Activated naive CD4-positive, alpha-beta T cell treated with anti-CD3 and anti-CD28 coated beads, Interleukin-2, amount 10 ng/mL, durations not matched to agents 7 days and 5 days (primary cell): ENCODE data around the gene LRP6.
"Not testable (repeated sequence)": the region's sequence is repeated elsewhere in the genome, so short reads cannot be mapped to it uniquely, and the experiment has no call there.

Experiments used
- CTCF ChIA-PET: fragments of 350-600 bp; sonication (Branson Sonifier 250); formaldehyde crosslinking; loops from one replicate; lab custom pipeline; 2021; ENCODE audit warnings: antibody characterized with exemption; lab: Charles Lee
- DNase-seq: peaks from one replicate; pipeline ENCODE4 v3.0.0-alpha.2; 2020
- H3K27ac Mint-ChIP-seq: one replicate; pipeline ENCODE4 v1.8.0; 2021; ENCODE audit warnings: mild to moderate bottlenecking, moderate library complexity, mixed read lengths
- H3K27me3 Mint-ChIP-seq: one replicate; pipeline ENCODE4 v1.8.0; 2021; ENCODE audit warnings: mild to moderate bottlenecking, mixed read lengths
- H3K36me3 Mint-ChIP-seq: one replicate; pipeline ENCODE4 v1.8.0; 2021; ENCODE audit warnings: mixed read lengths
- H3K4me1 Mint-ChIP-seq: one replicate; pipeline ENCODE4 v1.8.0; 2021; ENCODE audit warnings: mixed read lengths
- H3K4me3 Mint-ChIP-seq: one replicate; pipeline ENCODE4 v1.8.0; 2021; ENCODE audit warnings: mild to moderate bottlenecking, moderate library complexity, mixed read lengths
- H3K9me3 Mint-ChIP-seq: one replicate; pipeline ENCODE4 v1.8.0; 2021; ENCODE audit warnings: mixed read lengths

Gene LRP6

GRCh38 chr12:12266873-12267741 lies at the start of gene LRP6:
TSS of gene LRP6 (minus strand) at chr12:12267044. CDS start at chr12:12266735, 309 bp downstream.
- Mint-ChIP-seq H3K4me1 (peaks cover 19% of the 10 kb centered on the region), H3K4me3 (peak within 1 kb of the TSS; percentile 80), H3K36me3 (no peaks in the 10 kb centered on the region), H3K9me3 (no peaks in the 10 kb centered on the region), H3K27ac (peak within 1 kb of the TSS; percentile 55), H3K27me3 (peaks cover 67% of the 10 kb centered on the region)
- peak; percentile 78 for DNase-seq
- CTCF ChIA-PET = no interaction called here

DNA sequence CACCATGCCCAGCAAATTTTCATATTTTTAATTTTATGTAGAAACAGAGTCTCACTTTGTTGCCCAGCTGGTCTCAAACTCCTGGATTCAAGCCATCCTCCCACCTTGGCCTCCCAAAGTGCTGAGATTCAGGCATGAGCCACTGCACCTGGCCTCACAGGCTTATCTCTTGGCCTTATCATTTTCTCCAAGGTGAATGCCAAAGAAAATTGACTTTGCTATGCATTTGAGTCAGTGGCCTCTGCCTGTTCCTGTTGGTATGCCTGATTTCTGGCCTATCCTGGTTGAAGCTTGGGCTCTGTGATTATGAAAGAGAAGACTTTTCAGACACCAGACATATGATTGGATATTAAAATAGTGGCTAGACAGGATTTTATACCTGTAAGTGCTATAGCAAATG lies 49.0 kb upstream of the LRP6 start:
- H3K4me3 Mint-ChIP-seq = no peak overlapping the region

DNA sequence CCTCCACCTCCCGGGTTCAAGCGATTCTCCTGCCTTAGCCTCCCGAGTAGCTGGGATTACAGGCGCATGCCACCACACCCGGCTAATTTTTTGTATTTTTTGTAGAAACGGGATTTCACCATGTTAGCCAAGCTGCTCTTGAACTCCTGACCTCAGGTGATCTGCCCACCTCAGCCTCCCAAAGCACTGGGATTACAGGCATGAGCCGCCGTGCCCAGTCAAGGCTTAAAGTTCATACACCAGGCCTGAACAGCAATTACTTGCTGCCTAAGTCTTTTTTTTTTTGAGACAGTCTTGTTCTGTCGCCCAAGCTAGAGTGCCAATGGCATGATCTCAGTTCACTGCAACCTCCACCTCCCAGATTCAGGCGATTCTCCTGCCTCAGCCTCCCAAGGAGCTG lies 43.9 kb upstream of the LRP6 start:
- H3K4me3 Mint-ChIP-seq, H3K27me3 Mint-ChIP-seq, H3K36me3 Mint-ChIP-seq, CTCF ChIA-PET, DNase-seq, H3K9me3 Mint-ChIP-seq, H3K27ac Mint-ChIP-seq, H3K4me1 Mint-ChIP-seq: not testable (repeated sequence)

More for the DNA sequence above, 49.0 kb upstream of the LRP6 start:
- Mint-ChIP-seq H3K36me3 (no peaks in the 10 kb centered on the region), H3K27ac (no peak overlapping the region), H3K27me3 (no peaks in the 10 kb centered on the region), H3K4me1 (no peaks in the 10 kb centered on the region), H3K9me3 (no peaks in the 10 kb centered on the region)
- CTCF ChIA-PET = interaction anchor here (0.7 kb wide), 1 partner anchor 485 kb away, joined by 3 read pairs; no protein-coding TSS in a partner anchor
- DNase-seq = no peak

GRCh38 chr12:12305568-12306300 lies 38.9 kb upstream of the LRP6 start:
- DNase-seq = no peak
- Mint-ChIP-seq H3K27me3 (no peaks in the 10 kb centered on the region), H3K4me3 (no peak overlapping the region), H3K4me1 (no peaks in the 10 kb centered on the region), H3K36me3 (no peaks in the 10 kb centered on the region), H3K27ac (no peak overlapping the region), H3K9me3 (no peaks in the 10 kb centered on the region)
- CTCF ChIA-PET = interaction anchor here (1.8 kb wide), 1 partner anchor 29 kb away, joined by 4 read pairs; no protein-coding TSS in a partner anchor

DNA sequence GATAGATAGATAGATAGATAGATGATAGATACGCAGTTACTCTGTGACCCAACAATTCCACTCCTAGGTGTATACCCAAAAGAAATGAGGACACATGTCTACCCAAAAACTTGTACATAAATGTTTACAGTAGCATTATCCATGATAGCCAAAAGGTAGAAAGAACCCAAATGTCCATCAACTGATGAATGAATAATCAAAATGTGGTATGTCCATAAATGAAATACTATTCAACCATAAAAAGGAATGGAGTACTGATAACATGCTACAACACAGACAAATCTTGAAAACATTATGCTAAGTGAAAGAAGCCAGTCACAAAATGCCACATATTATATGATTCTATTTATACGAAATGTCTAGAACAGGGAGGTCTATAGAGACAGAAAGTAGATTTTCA lies 36.1 kb upstream of the LRP6 start:
- H3K27ac Mint-ChIP-seq = no peak overlapping the region
- H3K9me3 Mint-ChIP-seq = no peaks in the 10 kb centered on the region
- H3K4me3 Mint-ChIP-seq = no peak overlapping the region
- no peaks in the 10 kb centered on the region for H3K4me1 Mint-ChIP-seq
- no peaks in the 10 kb centered on the region for H3K27me3 Mint-ChIP-seq
- H3K36me3 Mint-ChIP-seq = no peaks in the 10 kb centered on the region
- CTCF ChIA-PET = no interaction called here
- DNase-seq = no peak

DNA sequence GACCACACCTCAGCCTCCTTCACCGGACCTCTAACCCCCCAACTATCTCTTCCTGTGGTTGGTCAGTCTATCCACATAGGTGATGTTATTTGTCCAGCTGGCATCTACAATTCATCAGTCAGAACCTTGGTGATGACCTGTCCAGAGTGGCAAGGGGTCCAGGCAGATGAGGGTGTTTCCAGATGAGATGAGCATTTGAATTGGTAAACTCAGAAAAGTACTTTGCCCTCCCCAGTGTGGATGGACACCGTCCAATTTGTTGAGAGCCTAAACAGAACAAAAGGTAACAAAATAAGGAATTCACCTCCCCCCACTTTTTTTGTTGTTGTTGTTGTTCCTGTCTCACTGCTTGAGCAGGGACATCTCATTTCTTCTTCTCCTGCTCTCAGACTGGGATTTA lies 34.3 kb upstream of the LRP6 start:
- Mint-ChIP-seq H3K4me3 (no peak overlapping the region), H3K27ac (no peak overlapping the region), H3K4me1 (no peaks in the 10 kb centered on the region), H3K27me3 (peaks cover 7% of the 10 kb centered on the region), H3K36me3 (no peaks in the 10 kb centered on the region), H3K9me3 (no peaks in the 10 kb centered on the region)
- DNase-seq = no peak
- CTCF ChIA-PET = interaction anchor here (0.6 kb wide), 1 partner anchor 176 kb away, joined by 3 read pairs; no protein-coding TSS in a partner anchor

DNA sequence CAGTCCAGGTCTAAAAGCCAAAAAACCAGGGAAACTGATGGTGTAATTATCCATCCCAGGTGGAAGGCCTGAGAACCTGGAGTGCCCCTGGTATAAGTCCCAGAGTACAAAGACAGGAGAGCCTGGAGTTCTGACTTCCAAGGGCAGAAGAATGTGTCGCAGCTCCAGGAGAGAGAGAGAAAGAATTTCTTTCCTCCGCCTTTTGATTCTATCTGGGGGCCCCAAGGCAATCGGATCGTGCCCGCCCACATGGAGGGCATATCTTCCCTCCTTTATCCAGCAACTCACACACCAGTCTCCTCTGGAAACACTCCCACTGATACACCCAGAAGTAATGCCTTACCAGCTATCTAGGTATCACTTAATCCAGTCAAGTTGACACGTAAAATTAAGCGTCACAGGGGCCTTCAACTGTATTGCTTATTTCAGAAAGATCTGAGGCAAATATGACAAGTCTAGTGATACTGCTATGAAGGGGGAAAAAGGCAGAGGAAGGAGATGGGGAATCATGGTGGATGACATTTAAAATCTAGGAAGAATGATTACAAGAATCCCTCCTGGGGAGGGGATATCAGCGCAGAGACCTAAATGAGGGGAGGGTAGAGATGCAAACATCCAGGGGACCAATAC lies 30.5 kb upstream of the LRP6 start:
- Mint-ChIP-seq H3K4me1 (no peaks in the 10 kb centered on the region), H3K4me3 (no peak overlapping the region), H3K27me3 (peaks cover 7% of the 10 kb centered on the region), H3K9me3 (no peaks in the 10 kb centered on the region), H3K27ac (no peak overlapping the region), H3K36me3 (no peaks in the 10 kb centered on the region)
- DNase-seq = no peak
- CTCF ChIA-PET = no interaction called here

GRCh38 chr12:12294215-12295005 lies 27.6 kb upstream of the LRP6 start:
- CTCF ChIA-PET = no interaction called here

DNA sequence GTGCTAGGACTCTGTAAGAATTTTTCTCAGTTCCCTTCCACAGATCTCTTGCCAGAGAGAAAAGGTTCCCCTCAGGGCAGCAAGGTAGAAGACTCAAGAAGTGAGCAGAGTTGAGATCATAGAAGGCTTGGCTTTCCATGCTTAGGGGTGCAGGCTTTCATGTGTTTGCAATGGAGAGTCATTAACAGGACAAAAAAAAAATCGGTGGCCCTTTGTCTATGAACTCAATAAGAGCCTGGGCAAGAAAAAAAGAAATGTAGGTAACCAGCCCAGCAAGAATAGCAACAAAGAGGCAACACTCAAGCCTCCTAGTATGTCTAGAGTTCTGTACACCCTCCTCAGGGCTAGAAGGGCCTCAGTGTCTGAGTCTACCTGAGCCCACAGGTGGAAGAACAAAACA lies 23.4 kb upstream of the LRP6 start:
- Mint-ChIP-seq H3K27ac (no peak overlapping the region), H3K4me1 (no peaks in the 10 kb centered on the region), H3K9me3 (no peaks in the 10 kb centered on the region), H3K4me3 (no peak overlapping the region), H3K36me3 (no peaks in the 10 kb centered on the region), H3K27me3 (no peaks in the 10 kb centered on the region)
- CTCF ChIA-PET = no interaction called here
- DNase-seq = no peak

More at GRCh38 chr12:12294215-12295005, 27.6 kb upstream of the LRP6 start:
- Mint-ChIP-seq H3K36me3 (no peaks in the 10 kb centered on the region), H3K9me3 (no peaks in the 10 kb centered on the region), H3K4me1 (no peaks in the 10 kb centered on the region), H3K4me3 (no peak overlapping the region), H3K27me3 (peaks cover 7% of the 10 kb centered on the region), H3K27ac (no peak overlapping the region)
- no peak for DNase-seq

DNA sequence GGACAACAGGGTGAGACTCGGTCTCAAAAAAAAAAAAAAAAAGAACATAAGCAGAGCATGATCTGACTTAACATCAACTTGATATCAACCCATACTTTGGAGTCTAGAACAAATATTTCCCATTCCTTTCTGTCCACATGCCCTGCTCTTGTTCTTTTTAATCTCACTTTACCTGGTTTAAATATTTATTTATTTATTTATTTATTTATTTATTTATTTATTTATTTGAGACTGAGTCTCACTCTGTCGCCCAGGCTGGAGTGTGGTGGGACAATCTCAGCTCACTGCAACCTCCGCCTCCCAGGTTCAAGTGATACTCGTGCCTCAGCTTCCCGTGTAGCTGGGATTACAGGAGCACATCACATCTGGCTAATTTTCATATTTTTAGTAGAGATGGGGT lies 19.6 kb upstream of the LRP6 start:
- Mint-ChIP-seq H3K27me3 (peaks cover 13% of the 10 kb centered on the region), H3K36me3 (no peaks in the 10 kb centered on the region), H3K4me1 (no peaks in the 10 kb centered on the region), H3K27ac (no peak overlapping the region), H3K4me3 (no peak overlapping the region), H3K9me3 (no peaks in the 10 kb centered on the region)
- no peak for DNase-seq
- CTCF ChIA-PET = interaction anchor here (0.8 kb wide), 1 partner anchor 131 kb away, joined by 3 read pairs; no protein-coding TSS in a partner anchor

DNA sequence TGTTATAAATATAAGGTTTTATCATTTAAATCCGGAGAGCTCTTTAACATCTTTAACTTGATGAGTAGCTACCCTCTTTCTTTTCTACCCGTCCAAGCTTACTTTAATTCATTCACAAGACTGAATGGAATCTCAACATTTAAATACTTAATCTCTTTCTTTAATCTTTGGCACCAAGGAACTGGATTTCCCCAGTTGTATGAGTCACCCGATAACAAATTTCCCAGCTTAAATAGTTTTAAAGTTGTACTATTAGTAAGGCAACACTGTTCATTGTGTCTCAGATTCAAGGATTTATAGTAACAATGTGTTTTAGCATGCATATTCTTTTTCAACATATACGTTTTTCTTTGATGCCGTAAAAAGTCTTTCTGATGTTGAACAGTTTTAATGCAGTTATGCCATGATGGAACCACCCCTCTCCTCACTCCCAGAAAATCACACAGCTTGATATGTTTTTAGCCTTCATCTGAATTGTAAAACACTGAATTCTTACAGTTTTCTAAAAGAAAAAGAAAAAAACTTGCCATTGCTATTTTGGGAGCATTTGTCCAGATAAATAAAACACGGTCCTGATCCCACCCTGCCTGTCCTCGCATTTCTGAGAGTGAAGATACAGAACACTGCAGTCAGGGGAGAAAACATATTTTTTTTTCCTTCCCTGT lies 16.0 kb upstream of the LRP6 start:
- CTCF ChIA-PET = no interaction called here
- H3K4me1 Mint-ChIP-seq = no peaks in the 10 kb centered on the region
- no peak overlapping the region for H3K4me3 Mint-ChIP-seq
- DNase-seq = no peak
- H3K9me3 Mint-ChIP-seq = peaks cover under 1% of the 10 kb centered on the region
- no peak overlapping the region for H3K27ac Mint-ChIP-seq
- H3K36me3 Mint-ChIP-seq = no peaks in the 10 kb centered on the region
- peaks cover 13% of the 10 kb centered on the region for H3K27me3 Mint-ChIP-seq

DNA sequence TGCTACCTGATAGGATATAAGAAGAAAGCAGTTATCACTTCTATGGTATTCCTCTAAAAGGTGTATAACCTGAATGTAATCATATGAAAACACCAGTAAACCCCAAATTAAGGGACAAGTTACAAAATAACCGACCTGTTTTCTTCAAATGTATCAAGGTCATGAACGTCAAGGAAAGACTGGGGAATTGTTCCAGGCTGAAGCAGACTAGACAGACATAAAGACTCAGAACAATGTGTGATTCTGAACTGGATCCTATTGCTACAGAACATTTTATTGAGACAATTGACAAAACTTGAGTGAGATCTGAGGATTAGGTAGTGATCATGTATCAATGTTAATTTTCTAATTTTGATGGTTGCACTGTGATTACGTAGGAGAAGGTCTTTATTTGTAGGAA lies 15.4 kb upstream of the LRP6 start:
- no peak for DNase-seq
- Mint-ChIP-seq H3K27ac (no peak overlapping the region), H3K9me3 (peaks cover 2% of the 10 kb centered on the region), H3K27me3 (peaks cover 13% of the 10 kb centered on the region), H3K4me3 (no peak overlapping the region), H3K4me1 (no peaks in the 10 kb centered on the region), H3K36me3 (no peaks in the 10 kb centered on the region)
- CTCF ChIA-PET = no interaction called here

DNA sequence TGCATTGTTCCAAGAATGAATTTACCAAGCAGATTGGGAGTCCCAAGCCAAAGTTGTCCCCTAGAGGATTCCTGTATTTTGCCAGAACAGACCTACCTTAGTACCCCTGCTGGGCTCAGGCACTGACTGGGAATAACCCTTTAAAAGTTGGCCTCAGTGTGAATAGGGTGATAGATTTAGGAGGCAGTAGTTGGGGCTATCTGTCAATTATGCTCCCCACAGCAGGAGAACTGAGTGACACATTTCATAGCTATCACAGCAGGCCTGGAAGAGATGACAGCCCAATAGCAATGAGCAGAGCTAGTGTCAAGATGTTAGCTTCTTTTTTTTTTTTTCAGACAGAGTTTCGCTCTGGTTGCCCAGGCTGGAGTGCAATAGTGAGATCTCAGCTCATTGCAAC lies 14.3 kb upstream of the LRP6 start:
- Mint-ChIP-seq H3K27me3 (peaks cover 13% of the 10 kb centered on the region), H3K27ac (no peak overlapping the region), H3K36me3 (no peaks in the 10 kb centered on the region), H3K9me3 (peaks cover 2% of the 10 kb centered on the region), H3K4me1 (no peaks in the 10 kb centered on the region), H3K4me3 (no peak overlapping the region)
- CTCF ChIA-PET = no interaction called here
- DNase-seq = no peak
